HepG2 (cell line): ENCODE data around the gene FITM2. TPM values are rescaled to one million over a fixed set of nuclear protein-coding genes. Genes with fewer than 3 reads are reported as not detected.

Experiments
- ATAC-seq: fragments of 200-7000 bp; cut with Tn5 transposase; 3 replicates; pipeline ENCODE4 v1.9.1; 2020; ENCODE audit warnings: mild to moderate bottlenecking, moderate library complexity
- BruUV-seq: library from RNA; stranded (reverse); fragments of 400-500 nt; replicated peaks from 2 replicates; lab custom pipeline; 2021; lab: Mats Ljungman, UMichigan
- CTCF ChIA-PET: fragments of 300-600 bp; formaldehyde crosslinking; extraction: SDS; loops from one replicate; lab custom pipeline; 2021; ENCODE audit warnings: low total read pairs, inconsistent platforms, low intra/inter-chr PET ratio; lab: Yijun Ruan, JAX
- POLR2A ChIA-PET: fragments of 350-600 bp; sonication (Branson Sonifier 250); formaldehyde crosslinking; loops from one replicate; lab custom pipeline; 2020; ENCODE audit warnings: antibody characterized with exemption, inconsistent platforms; lab: Yijun Ruan, JAX
- DNase-seq: peaks from one replicate; pipeline ENCODE4 v3.0.0-alpha.2; 2015; ENCODE audit warnings: low spot score
- FAIRE-seq: peaks from 3 replicates; lab custom pipeline; 2011; peaks lifted over from hg19 to GRCh38; lab: Jason Lieb, UNC
- H2AFZ ChIP-seq: one replicate; pipeline ENCODE4 v1.6.1; 2011; ENCODE audit warnings: low read length, inconsistent platforms
- H3K27ac ChIP-seq: fragments of 300-600 bp; 3 replicates; pipeline ENCODE4 v1.8.0; 2011; ENCODE audit warnings: mixed run types, mild to moderate bottlenecking, mixed read lengths, low read length, inconsistent platforms; ENCODE audit not compliant: insufficient read depth; ENCODE audit errors: extremely low read length
- H3K27me3 ChIP-seq, 2 experiments: fragments of 200-600 bp in 1 of 2; 2 replicates in 1 of 2; 3 replicates in 1 of 2; pipeline versions ENCODE4 v1.6.0 to v1.8.0; 2011; ENCODE audit warnings: low read length in 2 of 2, mild to moderate bottlenecking in 2 of 2, moderate library complexity in 2 of 2, inconsistent platforms in 1 of 2; ENCODE audit not compliant: insufficient read depth in 2 of 2, control insufficient read depth in 1 of 2
- H3K36me3 ChIP-seq, 2 experiments: fragments of 200-600 bp in 1 of 2; replicated peaks in 1 of 2; 2 replicates in 1 of 2; 3 replicates in 1 of 2; pipeline versions ENCODE4 v1.5.1 to v1.8.0; 2011; ENCODE audit warnings: low read length in 2 of 2, inconsistent platforms in 1 of 2; ENCODE audit not compliant: insufficient read depth in 2 of 2, control insufficient read depth in 1 of 2
- H3K4me1 ChIP-seq: 2 replicates; pipeline ENCODE4 v1.5.1; 2012; ENCODE audit warnings: low read length, inconsistent platforms; ENCODE audit not compliant: insufficient read depth
- H3K4me2 ChIP-seq: 2 replicates; pipeline ENCODE4 v1.6.0; 2011; ENCODE audit warnings: low read depth, low read length, inconsistent platforms
- H3K4me3 ChIP-seq, 3 experiments: fragments of 200-600 bp in 1 of 3; sonication (generic), shearing (Covaris generic) in 1 of 3; replicated peaks in 1 of 3; 2 replicates each; pipeline ENCODE4 v1.5.1; 2011 to 2016; ENCODE audit warnings: low read length in 3 of 3, inconsistent platforms in 2 of 3, low read depth in 2 of 3, mild to moderate bottlenecking in 2 of 3, control low read depth in 1 of 3, mixed read lengths in 1 of 3; ENCODE audit not compliant: insufficient read depth in 1 of 3
- H3K79me2 ChIP-seq: one replicate; pipeline ENCODE4 v1.6.1; 2011; ENCODE audit warnings: low read length, inconsistent platforms; ENCODE audit not compliant: insufficient read depth
- H3K9ac ChIP-seq: 2 replicates; pipeline ENCODE4 v1.6.0; 2011; ENCODE audit warnings: mild to moderate bottlenecking, low read depth, low read length, inconsistent platforms; ENCODE audit not compliant: insufficient read depth
- H3K9me3 ChIP-seq: 2 replicates; pipeline ENCODE4 v1.5.1; 2012; ENCODE audit warnings: mild to moderate bottlenecking, low read length
- H4K20me1 ChIP-seq: 2 replicates; pipeline ENCODE4 v1.6.0; 2011; ENCODE audit warnings: inconsistent platforms, mild to moderate bottlenecking, low read length, moderate library complexity; ENCODE audit not compliant: insufficient read depth
- ARHGAP35 ChIP-seq: sonication (generic); formaldehyde crosslinking; IDR thresholded peaks from 2 replicates; pipeline ENCODE4 v1.9.0; 2022; ENCODE audit warnings: mild to moderate bottlenecking, inconsistent platforms, moderate library complexity, missing genetic modification reagents, borderline replicate concordance
- ATF1 ChIP-seq: IDR thresholded peaks from 2 replicates; pipeline ENCODE4 v1.6.1; 2016; ENCODE audit warnings: mild to moderate bottlenecking, control low read depth
- EEA1 ChIP-seq: sonication (generic); formaldehyde crosslinking; IDR thresholded peaks from 2 replicates; pipeline ENCODE4 v1.5.1; 2020; ENCODE audit warnings: mild to moderate bottlenecking, missing genetic modification reagents, borderline replicate concordance
- ESRRA ChIP-seq: sonication (generic); formaldehyde crosslinking; IDR thresholded peaks from 2 replicates; pipeline ENCODE4 v1.5.1; 2020; ENCODE audit warnings: mild to moderate bottlenecking, low read depth, missing genetic modification reagents
- NAIF1 ChIP-seq: sonication (generic); formaldehyde crosslinking; IDR thresholded peaks from 2 replicates; pipeline ENCODE4 v1.5.0; 2020; ENCODE audit warnings: mild to moderate bottlenecking, missing genetic modification reagents, borderline replicate concordance
- PPARG ChIP-seq: conservative IDR thresholded peaks from 2 replicates; pipeline ENCODE4 v1.6.1; 2016; ENCODE audit warnings: missing biosample characterization, missing genetic modification reagents
- SMYD3 ChIP-seq: sonication (generic); formaldehyde crosslinking; IDR thresholded peaks from 2 replicates; pipeline ENCODE4 v1.8.1; 2023; ENCODE audit warnings: mild to moderate bottlenecking, missing genetic modification reagents
- ZFP36L2 ChIP-seq: sonication (generic); formaldehyde crosslinking; IDR thresholded peaks from 2 replicates; pipeline ENCODE4 v1.4.0; 2020; ENCODE audit warnings: missing genetic modification reagents
- ZNF256 ChIP-seq: sonication (generic); formaldehyde crosslinking; conservative IDR thresholded peaks from 2 replicates; pipeline ENCODE4 v1.4.0; 2020; ENCODE audit warnings: missing genetic modification reagents
- ZNF451 ChIP-seq: sonication (generic); formaldehyde crosslinking; IDR thresholded peaks from 2 replicates; pipeline ENCODE4 v1.5.0; 2020; ENCODE audit warnings: mild to moderate bottlenecking, missing genetic modification reagents
- ZNF501 ChIP-seq: sonication (generic); formaldehyde crosslinking; IDR thresholded peaks from 2 replicates; pipeline ENCODE4 v1.5.1; 2020; ENCODE audit warnings: mild to moderate bottlenecking, moderate library complexity, missing genetic modification reagents
- ZNF737 ChIP-seq: sonication (generic); formaldehyde crosslinking; IDR thresholded peaks from 2 replicates; pipeline ENCODE4 v1.5.0; 2020; ENCODE audit warnings: missing genetic modification reagents, mild to moderate bottlenecking, borderline replicate concordance
- ZSCAN20 ChIP-seq: sonication (generic); formaldehyde crosslinking; IDR thresholded peaks from 2 replicates; pipeline ENCODE4 v1.4.0; 2020; ENCODE audit warnings: missing genetic modification reagents, mild to moderate bottlenecking, borderline replicate concordance
- WGBS: methylation state at CpG from one replicate; pipeline ENCODE4 v1.1.6; 2017; ENCODE audit warnings: low lambda C conversion rate; 5-methylcytosine and 5-hydroxymethylcytosine counted together
- in situ Hi-C: cut with HindIII; loops from 2 replicates; pipeline ENCODE4 v1.10.0; 2017; ENCODE audit warnings: low pct_unique_long_range_greater_than_20kb; ENCODE audit not compliant: extremely low pct_ligation_motif_present
- intact Hi-C: fragments of 100-400 bp; cut with micrococcal nuclease; formaldehyde crosslinking; loops from one replicate; pipeline ENCODE4 v1.10.0; 2022; ENCODE audit not compliant: unreplicated experiment
- polyA plus RNA-seq, 8 experiments: library from polyadenylated mRNA; depleted of rRNA in 3 of 8; stranded (reverse) in 7 of 8; unstranded in 1 of 8; fragments of >200 nt; fragmentation: Illumina TruSeq in 4 of 8; extraction: Trizol in 4 of 8; gene quantifications; 2 replicates each; pipeline versions ENCODE4 v1.2.1 to v1.2.3, GENCODE V29; 2011 to 2016; ENCODE audit warnings: low read depth in 4 of 8, missing spikeins in 1 of 8, mixed read lengths in 1 of 8; ENCODE audit not compliant: insufficient read depth in 1 of 8
- total RNA-seq, 5 experiments: library from RNA; depleted of rRNA; stranded (reverse); fragments of >200 nt; fragmentation: Illumina TruSeq; extraction: Trizol; gene quantifications; 2 replicates each; pipeline ENCODE4 v1.2.3, GENCODE V29; 2016; ENCODE audit warnings: low read depth in 1 of 5
- TF ChIP-seq, protein P1 (sequence below): sonication (generic); formaldehyde crosslinking; IDR thresholded peaks from 2 replicates; pipeline ENCODE4 v1.4.0; 2020; ENCODE audit warnings: missing genetic modification reagents
- TF ChIP-seq, protein P2 (sequence below): sonication (generic); formaldehyde crosslinking; IDR thresholded peaks from 2 replicates; pipeline ENCODE4 v1.4.0; 2020; ENCODE audit warnings: missing genetic modification reagents
- TF ChIP-seq, protein P3 (sequence below): sonication (generic); formaldehyde crosslinking; IDR thresholded peaks from 2 replicates; pipeline ENCODE4 v1.4.0; 2020; ENCODE audit warnings: missing genetic modification reagents
- TF ChIP-seq, protein P4 (sequence below): sonication (generic); formaldehyde crosslinking; IDR thresholded peaks from 2 replicates; pipeline ENCODE4 v1.4.0; 2020; ENCODE audit warnings: missing genetic modification reagents

Gene FITM2
- total and polyA plus RNA-seq, 2 of the 13 experiments (the other 11 are each of a cell fraction or from before 2014, with no cell fraction given), result 9.6 to 24.5 TPM

DNA sequence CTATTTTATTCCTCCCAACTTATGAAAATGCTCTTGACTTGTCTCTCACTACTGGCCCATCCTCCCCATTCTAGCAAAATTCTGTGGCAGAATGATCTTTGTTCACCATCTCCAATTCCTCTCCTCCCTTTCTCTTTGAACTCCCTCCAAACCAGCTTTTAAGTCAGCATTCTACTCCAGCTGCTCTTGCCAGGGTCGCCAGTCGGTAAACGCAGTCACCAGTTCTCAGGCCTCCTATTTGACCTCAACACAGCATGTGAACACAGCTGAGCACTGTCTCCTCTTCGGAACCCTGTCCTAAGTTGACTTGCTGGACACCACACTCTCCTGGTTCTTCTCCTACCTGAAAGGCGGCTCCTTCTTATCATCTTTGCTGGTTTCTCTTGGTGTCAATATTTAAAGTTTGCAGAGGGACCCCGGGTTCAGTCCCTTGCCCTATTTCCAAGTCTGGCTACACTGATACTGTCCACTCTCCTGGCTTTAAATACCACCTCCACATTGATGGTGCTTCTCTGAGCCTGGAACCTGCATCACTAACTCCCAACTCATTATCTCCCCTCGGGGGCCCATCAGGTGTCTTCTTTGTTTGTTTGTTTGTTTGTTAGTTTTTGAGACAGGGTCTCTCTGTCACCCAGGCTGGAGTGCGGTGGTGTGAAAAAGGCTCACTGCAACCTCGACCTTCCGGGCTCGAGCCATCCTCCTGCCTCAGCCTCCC lies 36.5 kb downstream of the FITM2 start:
- Histone ChIP-seq H3K4me3 (peak overlapping the region in 1 of 3 experiments; percentile 3; a peak in 1 of 6 replicates), H3K4me2 (peak overlapping the region; percentile 69), H3K27ac (peak overlapping the region; percentile 42), H3K27me3 (no peaks in the 10 kb centered on the region), H2AFZ (no peak overlapping the region), H3K79me2 (no peaks in the 10 kb centered on the region), H3K9ac (peak overlapping the region; percentile 27), H3K9me3 (no peaks in the 10 kb centered on the region), H3K4me1 (peaks cover 51% of the 10 kb centered on the region), H3K36me3 (no peaks in the 10 kb centered on the region), H4K20me1 (no peaks in the 10 kb centered on the region)
- 22% methylated on average over 11 of the region's 11 CpGs for WGBS
- DNase-seq, result peak; percentile 96
- FAIRE-seq, result peak; percentile 97
- ChIA-PET POLR2A (interaction anchor here (0.6 to 2.3 kb wide), 3 partner anchors 28 to 120 kb away, joined by 3 to 7 read pairs (median 6); partner anchors contain the start of gene FITM2), CTCF (no interaction called here)
- no TSS peak for BruUV-seq
- intact Hi-C loops (loop anchor here (1.0 kb wide), 1 partner anchor 8 kb away; no protein-coding TSS in a partner anchor), in situ Hi-C loops (no loop called here)
- ATAC-seq, result peak; percentile 93
- TF ChIP-seq EEA1 (CRISPR knock-in tag), result no peak
- no peak for TF ChIP-seq ZNF256
- TF ChIP-seq, protein P1, sequence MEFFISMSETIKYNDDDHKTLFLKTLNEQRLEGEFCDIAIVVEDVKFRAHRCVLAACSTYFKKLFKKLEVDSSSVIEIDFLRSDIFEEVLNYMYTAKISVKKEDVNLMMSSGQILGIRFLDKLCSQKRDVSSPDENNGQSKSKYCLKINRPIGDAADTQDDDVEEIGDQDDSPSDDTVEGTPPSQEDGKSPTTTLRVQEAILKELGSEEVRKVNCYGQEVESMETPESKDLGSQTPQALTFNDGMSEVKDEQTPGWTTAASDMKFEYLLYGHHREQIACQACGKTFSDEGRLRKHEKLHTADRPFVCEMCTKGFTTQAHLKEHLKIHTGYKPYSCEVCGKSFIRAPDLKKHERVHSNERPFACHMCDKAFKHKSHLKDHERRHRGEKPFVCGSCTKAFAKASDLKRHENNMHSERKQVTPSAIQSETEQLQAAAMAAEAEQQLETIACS (CRISPR knock-in tag), result no peak
- no peak for TF ChIP-seq ZNF501
- TF ChIP-seq, protein P2, sequence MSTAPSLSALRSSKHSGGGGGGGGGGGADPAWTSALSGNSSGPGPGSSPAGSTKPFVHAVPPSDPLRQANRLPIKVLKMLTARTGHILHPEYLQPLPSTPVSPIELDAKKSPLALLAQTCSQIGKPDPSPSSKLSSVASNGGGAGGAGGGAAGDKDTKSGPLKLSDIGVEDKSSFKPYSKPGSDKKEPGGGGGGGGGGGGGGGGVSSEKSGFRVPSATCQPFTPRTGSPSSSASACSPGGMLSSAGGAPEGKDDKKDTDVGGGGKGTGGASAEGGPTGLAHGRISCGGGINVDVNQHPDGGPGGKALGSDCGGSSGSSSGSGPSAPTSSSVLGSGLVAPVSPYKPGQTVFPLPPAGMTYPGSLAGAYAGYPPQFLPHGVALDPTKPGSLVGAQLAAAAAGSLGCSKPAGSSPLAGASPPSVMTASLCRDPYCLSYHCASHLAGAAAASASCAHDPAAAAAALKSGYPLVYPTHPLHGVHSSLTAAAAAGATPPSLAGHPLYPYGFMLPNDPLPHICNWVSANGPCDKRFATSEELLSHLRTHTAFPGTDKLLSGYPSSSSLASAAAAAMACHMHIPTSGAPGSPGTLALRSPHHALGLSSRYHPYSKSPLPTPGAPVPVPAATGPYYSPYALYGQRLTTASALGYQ, result peak; percentile 58; the same call in 1 of the 2 replicates
- TF ChIP-seq, protein P3, sequence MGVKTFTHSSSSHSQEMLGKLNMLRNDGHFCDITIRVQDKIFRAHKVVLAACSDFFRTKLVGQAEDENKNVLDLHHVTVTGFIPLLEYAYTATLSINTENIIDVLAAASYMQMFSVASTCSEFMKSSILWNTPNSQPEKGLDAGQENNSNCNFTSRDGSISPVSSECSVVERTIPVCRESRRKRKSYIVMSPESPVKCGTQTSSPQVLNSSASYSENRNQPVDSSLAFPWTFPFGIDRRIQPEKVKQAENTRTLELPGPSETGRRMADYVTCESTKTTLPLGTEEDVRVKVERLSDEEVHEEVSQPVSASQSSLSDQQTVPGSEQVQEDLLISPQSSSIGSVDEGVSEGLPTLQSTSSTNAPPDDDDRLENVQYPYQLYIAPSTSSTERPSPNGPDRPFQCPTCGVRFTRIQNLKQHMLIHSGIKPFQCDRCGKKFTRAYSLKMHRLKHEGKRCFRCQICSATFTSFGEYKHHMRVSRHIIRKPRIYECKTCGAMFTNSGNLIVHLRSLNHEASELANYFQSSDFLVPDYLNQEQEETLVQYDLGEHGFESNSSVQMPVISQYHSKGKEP (CRISPR knock-in tag), result no peak
- TF ChIP-seq ZNF737 (CRISPR knock-in tag), result no peak
- TF ChIP-seq ESRRA, result no peak; the same call in 1 of the 2 replicates
- no peak for TF ChIP-seq NAIF1 (CRISPR knock-in tag)
- TF ChIP-seq, protein P4, sequence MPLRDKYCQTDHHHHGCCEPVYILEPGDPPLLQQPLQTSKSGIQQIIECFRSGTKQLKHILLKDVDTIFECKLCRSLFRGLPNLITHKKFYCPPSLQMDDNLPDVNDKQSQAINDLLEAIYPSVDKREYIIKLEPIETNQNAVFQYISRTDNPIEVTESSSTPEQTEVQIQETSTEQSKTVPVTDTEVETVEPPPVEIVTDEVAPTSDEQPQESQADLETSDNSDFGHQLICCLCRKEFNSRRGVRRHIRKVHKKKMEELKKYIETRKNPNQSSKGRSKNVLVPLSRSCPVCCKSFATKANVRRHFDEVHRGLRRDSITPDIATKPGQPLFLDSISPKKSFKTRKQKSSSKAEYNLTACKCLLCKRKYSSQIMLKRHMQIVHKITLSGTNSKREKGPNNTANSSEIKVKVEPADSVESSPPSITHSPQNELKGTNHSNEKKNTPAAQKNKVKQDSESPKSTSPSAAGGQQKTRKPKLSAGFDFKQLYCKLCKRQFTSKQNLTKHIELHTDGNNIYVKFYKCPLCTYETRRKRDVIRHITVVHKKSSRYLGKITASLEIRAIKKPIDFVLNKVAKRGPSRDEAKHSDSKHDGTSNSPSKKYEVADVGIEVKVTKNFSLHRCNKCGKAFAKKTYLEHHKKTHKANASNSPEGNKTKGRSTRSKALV (CRISPR knock-in tag), result no peak
- peak; percentile 74 for TF ChIP-seq ATF1
- TF ChIP-seq SMYD3 (CRISPR knock-in tag), result no peak
- no peak for TF ChIP-seq ARHGAP35 (CRISPR knock-in tag)
- TF ChIP-seq ZFP36L2 (CRISPR knock-in tag), result no peak
- TF ChIP-seq ZNF451 (CRISPR knock-in tag), result no peak
- TF ChIP-seq PPARG (CRISPR knock-in tag), result no peak
- no peak; the same call in 1 of the 2 replicates for TF ChIP-seq ZSCAN20 (CRISPR knock-in tag)
